ENCODE results near the gene WDR36.
"Not testable (repeated sequence)": the region's sequence is repeated elsewhere in the genome, so short reads cannot be mapped to it uniquely, and the experiment has no call there.

WDR36 gene

GRCh38 chr5:111132731-111133435 is 40.7 kb downstream of the WDR36 start:
- DNase-seq (ENCODE audit: low read depth in 1 of 2, low spot score in 1 of 2): no peak
- TF ChIP-seq JUND (IDR thresholded peaks at IDR 0.05; ENCODE audit: low read depth): no peak
- in situ Hi-C loops (cut with HindIII; ENCODE audit: low pct_unique_long_range_greater_than_20kb, low sequenced_read_pairs): no loop called here

- DNase-seq (ENCODE audit: low read depth in 1 of 2, low spot score in 1 of 2): no peak
- in situ Hi-C loops (cut with HindIII; ENCODE audit: low pct_unique_long_range_greater_than_20kb, low sequenced_read_pairs): no loop called here
- no peak for TF ChIP-seq JUND (IDR thresholded peaks at IDR 0.05; ENCODE audit: low read depth)
These were observed 41.2 kb downstream of the WDR36 start for GRCh38 chr5:111133436-111133751.

GRCh38 chr5:111134087-111134486 is 41.9 kb downstream of the WDR36 start:
- TF ChIP-seq JUND (IDR thresholded peaks at IDR 0.05; ENCODE audit: low read depth): no peak
- in situ Hi-C loops (cut with HindIII; ENCODE audit: low pct_unique_long_range_greater_than_20kb, low sequenced_read_pairs): no loop called here
- no peak for DNase-seq (ENCODE audit: low read depth in 1 of 2, low spot score in 1 of 2)

GRCh38 chr5:111134864-111135263 is 42.7 kb downstream of the WDR36 start:
- DNase-seq (ENCODE audit: low read depth in 1 of 2, low spot score in 1 of 2): no peak
- in situ Hi-C loops (cut with HindIII; ENCODE audit: low pct_unique_long_range_greater_than_20kb, low sequenced_read_pairs): no loop called here
- TF ChIP-seq JUND (IDR thresholded peaks at IDR 0.05; ENCODE audit: low read depth): no peak

- in situ Hi-C loops (cut with HindIII; ENCODE audit: low pct_unique_long_range_greater_than_20kb, low sequenced_read_pairs): no loop called here
- no peak for TF ChIP-seq JUND (IDR thresholded peaks at IDR 0.05; ENCODE audit: low read depth)
- no peak for DNase-seq (ENCODE audit: low read depth in 1 of 2, low spot score in 1 of 2)
These were observed 43.2 kb downstream of the WDR36 start for GRCh38 chr5:111135363-111135762.

DNA sequence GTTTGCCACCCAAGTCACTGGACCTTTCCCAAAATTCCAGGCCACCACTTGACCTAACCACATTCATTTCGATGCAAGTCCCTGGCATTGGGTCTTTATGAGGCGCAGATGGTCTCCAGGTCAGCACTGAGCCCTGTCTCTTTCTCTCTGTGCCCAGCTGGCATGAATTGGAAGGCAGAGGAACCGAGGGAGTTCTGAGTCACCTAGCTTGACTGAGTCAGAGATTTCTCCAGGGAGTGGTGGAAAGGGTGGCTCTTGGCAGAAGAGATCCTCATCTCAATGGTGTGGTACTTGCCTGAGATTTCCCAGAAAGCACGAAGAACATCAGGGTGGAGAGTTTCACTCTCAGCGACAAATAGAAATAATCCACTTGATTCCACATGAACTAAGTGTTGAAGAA is 43.8 kb downstream of the WDR36 start:
- in situ Hi-C loops (cut with HindIII; ENCODE audit: low pct_unique_long_range_greater_than_20kb, low sequenced_read_pairs): no loop called here
- DNase-seq (ENCODE audit: low read depth in 1 of 2, low spot score in 1 of 2): no peak
- TF ChIP-seq JUND (IDR thresholded peaks at IDR 0.05; ENCODE audit: low read depth): no peak

DNA sequence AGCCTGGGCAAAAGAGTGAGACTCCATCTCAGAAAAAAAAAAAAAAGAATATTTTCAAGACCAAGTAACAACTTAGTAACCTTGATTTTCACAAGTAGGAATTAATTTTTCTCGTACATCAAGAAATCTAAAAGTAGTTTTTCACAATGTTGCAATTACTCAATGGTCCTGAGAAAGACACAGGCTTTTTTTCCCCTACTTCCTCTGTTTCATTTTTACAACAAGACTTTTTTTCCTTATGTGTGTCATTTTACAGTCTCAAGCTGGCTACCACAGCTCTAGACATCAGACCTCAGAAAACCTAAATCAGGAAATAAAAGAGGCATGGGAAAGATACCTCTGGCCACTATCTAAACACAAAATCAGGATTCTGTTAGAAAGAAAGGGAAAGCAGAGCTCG is 45.9 kb downstream of the WDR36 start:
- DNase-seq (ENCODE audit: low read depth in 1 of 2, low spot score in 1 of 2): no peak
- no peak for TF ChIP-seq JUND (IDR thresholded peaks at IDR 0.05; ENCODE audit: low read depth)

GRCh38 chr5:111141471-111141870 is 49.3 kb downstream of the WDR36 start:
- DNase-seq (ENCODE audit: low read depth in 1 of 2, low spot score in 1 of 2); in situ Hi-C loops (cut with HindIII; ENCODE audit: low pct_unique_long_range_greater_than_20kb, low sequenced_read_pairs): not testable (repeated sequence)

More for the DNA sequence above, 45.9 kb downstream of the WDR36 start:
- in situ Hi-C loops (cut with HindIII; ENCODE audit: low pct_unique_long_range_greater_than_20kb, low sequenced_read_pairs): no loop called here

GRCh38 chr5:111142932-111143331 is 50.8 kb downstream of the WDR36 start:
- in situ Hi-C loops (cut with HindIII; ENCODE audit: low pct_unique_long_range_greater_than_20kb, low sequenced_read_pairs): no loop called here
- DNase-seq (ENCODE audit: low read depth in 1 of 2, low spot score in 1 of 2): no peak

DNA sequence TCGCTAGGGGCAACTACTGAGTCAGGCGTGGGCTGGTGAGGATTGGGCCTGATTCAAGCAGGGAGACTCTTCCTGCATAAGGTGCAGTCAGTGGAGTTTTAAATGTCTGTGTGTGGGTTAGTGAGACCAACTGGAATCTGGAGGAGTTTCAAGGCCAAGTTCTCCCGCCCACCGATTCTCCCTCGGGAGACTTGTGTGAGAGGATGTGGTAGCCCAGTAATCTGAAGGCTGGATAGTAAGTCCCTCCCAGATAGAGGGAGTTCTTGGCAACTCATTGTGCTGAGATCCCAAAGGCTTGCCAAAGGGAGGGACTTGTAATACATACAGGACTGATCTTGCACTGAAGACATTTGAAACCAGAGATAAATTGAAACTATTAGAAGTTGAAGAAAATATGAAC is 51.8 kb downstream of the WDR36 start:
- no peak for DNase-seq (ENCODE audit: low read depth in 1 of 2, low spot score in 1 of 2)
- TF ChIP-seq JUND (IDR thresholded peaks at IDR 0.05; ENCODE audit: low read depth): no peak
- in situ Hi-C loops (cut with HindIII; ENCODE audit: low pct_unique_long_range_greater_than_20kb, low sequenced_read_pairs): no loop called here

More at GRCh38 chr5:111142932-111143331, 50.8 kb downstream of the WDR36 start:
- no peak for TF ChIP-seq JUND (IDR thresholded peaks at IDR 0.05; ENCODE audit: low read depth)

- no peak for DNase-seq (ENCODE audit: low read depth in 1 of 2, low spot score in 1 of 2)
- in situ Hi-C loops (cut with HindIII; ENCODE audit: low pct_unique_long_range_greater_than_20kb, low sequenced_read_pairs): no loop called here
- no peak for TF ChIP-seq JUND (IDR thresholded peaks at IDR 0.05; ENCODE audit: low read depth)
These were observed 52.3 kb downstream of the WDR36 start for GRCh38 chr5:111144352-111144930.

GRCh38 chr5:111146053-111146452 is 53.9 kb downstream of the WDR36 start:
- DNase-seq (ENCODE audit: low read depth in 1 of 2, low spot score in 1 of 2): no peak
- no peak for TF ChIP-seq JUND (IDR thresholded peaks at IDR 0.05; ENCODE audit: low read depth)
- in situ Hi-C loops (cut with HindIII; ENCODE audit: low pct_unique_long_range_greater_than_20kb, low sequenced_read_pairs): no loop called here

GRCh38 chr5:111147502-111147901 is 55.4 kb downstream of the WDR36 start:
- in situ Hi-C loops (cut with HindIII; ENCODE audit: low pct_unique_long_range_greater_than_20kb, low sequenced_read_pairs): no loop called here
- no peak for TF ChIP-seq JUND (IDR thresholded peaks at IDR 0.05; ENCODE audit: low read depth)
- no peak for DNase-seq (ENCODE audit: low read depth in 1 of 2, low spot score in 1 of 2)

- in situ Hi-C loops (cut with HindIII; ENCODE audit: low pct_unique_long_range_greater_than_20kb, low sequenced_read_pairs): no loop called here
These were observed 59.9 kb downstream of the WDR36 start for GRCh38 chr5:111151998-111152397.

More at GRCh38 chr5:111151998-111152397, 59.9 kb downstream of the WDR36 start:
- no peak for TF ChIP-seq JUND (IDR thresholded peaks at IDR 0.05; ENCODE audit: low read depth)
- no peak for DNase-seq (ENCODE audit: low read depth in 1 of 2, low spot score in 1 of 2)
